ELR (cell line): ENCODE results near the gene ALKBH3.

Experiments used
- DNase-seq: peaks from one replicate; pipeline ENCODE4 v3.0.0-alpha.2; 2015; ENCODE audit warnings: low read depth

Gene ALKBH3

GRCh38 chr11:43894546-43894945, 13.9 kb downstream of the ALKBH3 start:
- DNase-seq = no peak

GRCh38 chr11:43895601-43896000, 15.0 kb downstream of the ALKBH3 start:
- no peak for DNase-seq

- DNase-seq = peak; percentile 60
These were observed 17.9 kb downstream of the ALKBH3 start for GRCh38 chr11:43898574-43898973.

- no peak for DNase-seq
These were observed 18.5 kb downstream of the ALKBH3 start for GRCh38 chr11:43899094-43899493.

- DNase-seq = no peak
These were observed 20.9 kb downstream of the ALKBH3 start for GRCh38 chr11:43901551-43901950.

GRCh38 chr11:43903078-43903477, 22.4 kb downstream of the ALKBH3 start:
- no peak for DNase-seq

GRCh38 chr11:43903969-43904368, 23.3 kb downstream of the ALKBH3 start:
- DNase-seq = no peak

GRCh38 chr11:43904742-43905535, 24.3 kb downstream of the ALKBH3 start:
- DNase-seq = no peak

- no peak for DNase-seq
These were observed 25.2 kb downstream of the ALKBH3 start for GRCh38 chr11:43905813-43906241.

GRCh38 chr11:43907028-43907975, 26.7 kb downstream of the ALKBH3 start:
- DNase-seq = no peak

- DNase-seq = no peak
These were observed 27.6 kb downstream of the ALKBH3 start for GRCh38 chr11:43908191-43908590.

GRCh38 chr11:43908683-43909082, 28.1 kb downstream of the ALKBH3 start:
- no peak for DNase-seq

GRCh38 chr11:43913829-43914380, 33.3 kb downstream of the ALKBH3 start:
- DNase-seq = no peak

GRCh38 chr11:43914466-43914865, 33.8 kb downstream of the ALKBH3 start:
- no peak for DNase-seq

GRCh38 chr11:43916621-43917020, 36.0 kb downstream of the ALKBH3 start:
- DNase-seq = no peak

GRCh38 chr11:43917851-43918250, 37.2 kb downstream of the ALKBH3 start:
- no peak for DNase-seq

GRCh38 chr11:43918662-43919061, 38.0 kb downstream of the ALKBH3 start:
- no peak for DNase-seq

GRCh38 chr11:43919852-43920597, 39.4 kb downstream of the ALKBH3 start:
- DNase-seq = no peak

- DNase-seq = peak; percentile 99
These were observed 40.2 kb downstream of the ALKBH3 start for GRCh38 chr11:43920598-43921419.

GRCh38 chr11:43921561-43922294, 41.1 kb downstream of the ALKBH3 start:
- no peak for DNase-seq
